GM21529 (cell line): Measurements from ENCODE around the gene OTOS.

Experiments
- ATAC-seq: cut with Tn5 transposase; IDR thresholded peaks from one replicate; pipeline ENCODE4 v1.9.1; 2021; ENCODE audit not compliant: unreplicated experiment

Gene OTOS

GRCh38 chr2:240153418-240153817, 13.0 kb upstream of the OTOS start:
- ATAC-seq, result no peak

- no peak for ATAC-seq
These were observed 11.1 kb upstream of the OTOS start for GRCh38 chr2:240151477-240152031.

GRCh38 chr2:240149943-240150784, 9.7 kb upstream of the OTOS start:
- ATAC-seq, result no peak

GRCh38 chr2:240147911-240148587, 7.6 kb upstream of the OTOS start:
- no peak for ATAC-seq

DNA sequence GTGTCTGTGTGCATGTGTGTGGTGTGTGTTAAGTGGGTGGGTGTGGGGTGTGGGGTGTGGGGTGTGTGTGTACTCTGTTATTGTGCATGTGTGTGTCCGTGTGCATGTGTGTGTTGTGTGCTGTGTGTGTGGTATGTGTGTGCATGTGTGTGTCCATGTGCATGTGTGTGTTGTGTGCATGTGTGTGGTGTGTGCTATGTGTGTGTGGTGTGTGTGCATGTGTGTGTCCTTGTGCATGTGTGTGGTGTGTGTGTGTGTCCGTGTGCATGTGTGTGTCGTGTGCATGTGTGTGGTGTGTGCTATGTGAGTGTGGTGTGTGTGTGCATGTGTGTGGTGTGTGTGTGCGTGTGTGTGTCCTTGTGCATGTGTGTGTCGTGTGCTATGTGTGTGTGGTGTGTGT, 6.9 kb upstream of the OTOS start:
- no peak for ATAC-seq

DNA sequence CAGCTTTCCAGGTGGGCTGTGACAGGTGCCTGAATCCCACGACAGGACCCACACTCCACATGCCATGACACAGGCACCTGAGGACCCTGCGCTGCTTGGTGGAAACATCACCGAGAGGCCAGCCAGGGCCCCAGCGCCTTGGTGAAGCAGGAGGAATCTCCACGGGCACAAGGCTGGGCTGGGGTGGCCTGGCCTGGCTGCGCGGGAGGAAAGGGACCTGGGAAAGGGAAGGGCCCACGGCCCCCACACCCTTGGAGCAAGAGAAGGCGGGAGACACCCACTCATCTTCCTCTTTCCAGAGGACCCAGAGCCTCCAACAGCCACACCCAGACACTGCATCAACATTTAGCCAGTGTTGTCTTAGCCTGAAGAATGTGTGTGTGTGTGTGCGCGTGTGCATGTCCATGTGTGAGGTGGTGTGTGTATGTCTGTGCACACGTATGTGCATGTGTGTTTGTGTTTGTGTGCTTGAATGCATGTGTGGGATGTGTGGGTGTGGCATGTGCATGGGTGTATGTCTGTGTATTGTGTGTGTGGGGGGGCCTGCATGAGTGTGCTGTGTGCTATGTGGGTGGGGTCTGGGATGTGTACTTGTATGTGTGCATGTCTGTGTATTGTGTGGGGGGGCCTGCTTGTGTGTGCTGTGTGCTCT, 6.3 kb upstream of the OTOS start:
- ATAC-seq, result no peak

- no peak for ATAC-seq
These were observed 5.7 kb upstream of the OTOS start for GRCh38 chr2:240146141-240146561.

- ATAC-seq, result no peak
These were observed 5.0 kb upstream of the OTOS start for GRCh38 chr2:240145461-240145860.

- no peak for ATAC-seq
These were observed 4.3 kb upstream of the OTOS start for GRCh38 chr2:240144649-240145261.

DNA sequence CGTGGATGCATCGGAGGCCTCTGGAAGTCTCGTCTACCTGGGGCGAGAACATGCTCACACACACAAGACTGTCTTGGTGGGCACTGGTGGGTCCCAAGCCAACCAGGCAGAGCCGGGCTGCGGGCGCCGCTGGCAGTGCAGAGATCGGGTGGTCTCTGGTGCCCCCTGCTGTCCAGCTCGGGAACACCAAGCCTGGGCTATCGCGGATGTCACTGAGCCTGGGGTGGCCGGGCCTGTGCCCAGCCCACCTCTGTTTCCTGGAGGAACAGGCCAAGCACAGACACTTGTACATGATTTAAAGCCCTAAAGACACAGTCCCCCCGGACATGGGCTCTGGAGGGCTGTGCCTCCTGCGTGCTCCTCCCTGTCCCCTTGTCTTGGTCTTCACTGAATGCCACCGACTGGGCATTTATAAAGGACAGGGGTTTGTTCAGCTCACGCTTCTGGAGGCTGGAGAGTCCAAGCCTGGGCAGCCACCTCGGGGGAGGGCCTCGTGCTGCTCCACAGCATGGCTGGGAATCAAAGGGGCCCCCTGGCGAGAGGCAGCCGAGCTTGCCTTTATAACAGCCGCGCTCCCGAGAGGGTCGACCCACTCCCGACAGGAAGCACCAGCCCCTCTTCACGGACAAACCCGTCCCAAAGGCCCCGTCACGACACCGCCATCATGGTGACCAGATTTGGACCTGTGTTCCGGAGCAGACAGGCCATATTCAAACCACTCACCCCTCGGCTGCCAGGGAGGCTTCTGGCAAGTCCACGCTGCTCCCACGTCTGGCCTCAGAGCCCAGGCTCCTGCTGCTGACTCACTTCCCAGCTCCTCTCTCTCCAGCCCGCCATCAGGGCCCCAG, 3.6 kb upstream of the OTOS start:
- no peak for ATAC-seq

- no peak for ATAC-seq
These were observed 2.8 kb upstream of the OTOS start for GRCh38 chr2:240143276-240143675.

- ATAC-seq, result no peak
These were observed 2.4 kb upstream of the OTOS start for GRCh38 chr2:240142859-240143258.

- no peak for ATAC-seq
These were observed 1.9 kb upstream of the OTOS start for GRCh38 chr2:240142256-240142775.

- no peak for ATAC-seq
These were observed 1.3 kb upstream of the OTOS start for GRCh38 chr2:240141736-240142135.

DNA sequence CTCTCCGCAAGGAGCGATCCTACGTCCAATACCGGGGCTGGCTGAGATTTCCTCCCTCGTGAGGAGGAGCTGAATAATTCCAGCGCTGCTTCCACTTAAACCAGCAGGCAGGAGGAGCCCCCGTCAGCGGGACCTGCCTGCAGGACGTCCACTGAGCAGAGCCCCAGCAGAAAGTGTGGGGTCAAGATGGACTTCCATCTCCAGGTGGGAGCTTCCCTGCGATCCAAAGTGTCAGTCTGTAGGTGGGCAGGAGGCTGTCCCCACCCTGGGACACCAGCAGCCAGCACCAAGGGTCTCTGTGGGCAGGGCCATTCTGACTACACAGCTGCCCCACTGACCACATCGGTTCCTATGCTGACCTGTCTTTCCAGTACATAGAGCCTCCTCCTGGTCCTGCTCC, 462 bp upstream of the OTOS start:
- no peak for ATAC-seq

- no peak for ATAC-seq
These were observed 628 bp downstream of the OTOS start for GRCh38 chr2:240139666-240140393.

GRCh38 chr2:240139011-240139441, 1.4 kb downstream of the OTOS start:
- no peak for ATAC-seq

GRCh38 chr2:240138254-240138984, 2.0 kb downstream of the OTOS start:
- no peak for ATAC-seq
